Measurements from ENCODE around the gene PLCG2.

PLCG2 gene

DNA sequence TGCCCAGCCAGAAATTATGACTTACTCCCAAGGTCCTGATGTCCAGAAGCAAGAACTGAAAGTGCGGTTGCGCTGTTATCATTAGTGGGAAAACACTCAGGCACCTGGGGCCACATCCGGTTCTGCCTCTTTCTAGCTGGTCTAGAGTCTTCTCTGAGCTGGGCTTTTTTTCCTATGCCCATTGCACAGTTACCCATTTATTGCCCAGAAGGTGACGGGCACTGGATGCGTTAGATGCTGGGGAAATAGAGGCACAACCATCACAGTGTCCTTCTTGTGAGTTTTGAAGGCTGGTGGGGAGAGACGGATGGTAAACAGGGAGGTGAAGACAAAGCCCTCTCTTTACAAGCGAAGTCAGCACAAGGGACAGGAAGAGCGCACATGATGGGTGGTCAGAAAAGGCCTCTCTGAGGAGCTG lies 37.7 kb downstream of the PLCG2 start:
- DNase-seq (ENCODE audit: low read depth) = no peak

DNA sequence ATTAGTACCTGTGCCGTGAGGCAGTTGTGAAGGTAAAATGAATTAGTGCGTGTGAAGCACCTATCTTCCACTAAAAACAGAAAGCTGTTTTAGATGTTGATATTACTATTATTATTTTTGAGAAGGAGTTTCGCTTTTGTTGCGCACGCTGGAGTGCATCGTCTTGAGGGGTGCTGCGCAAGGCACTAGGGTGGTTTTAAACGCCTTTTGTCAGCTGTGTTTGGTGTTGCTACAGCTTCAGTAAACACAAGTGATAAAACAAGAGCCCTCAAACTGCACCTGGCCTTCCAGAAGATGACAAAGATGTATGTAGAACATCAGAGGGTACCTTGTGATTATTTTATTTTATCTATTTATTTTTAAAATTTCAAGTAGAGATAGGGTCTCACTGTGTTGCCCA lies 38.2 kb downstream of the PLCG2 start:
- DNase-seq (ENCODE audit: low read depth) = no peak

DNA sequence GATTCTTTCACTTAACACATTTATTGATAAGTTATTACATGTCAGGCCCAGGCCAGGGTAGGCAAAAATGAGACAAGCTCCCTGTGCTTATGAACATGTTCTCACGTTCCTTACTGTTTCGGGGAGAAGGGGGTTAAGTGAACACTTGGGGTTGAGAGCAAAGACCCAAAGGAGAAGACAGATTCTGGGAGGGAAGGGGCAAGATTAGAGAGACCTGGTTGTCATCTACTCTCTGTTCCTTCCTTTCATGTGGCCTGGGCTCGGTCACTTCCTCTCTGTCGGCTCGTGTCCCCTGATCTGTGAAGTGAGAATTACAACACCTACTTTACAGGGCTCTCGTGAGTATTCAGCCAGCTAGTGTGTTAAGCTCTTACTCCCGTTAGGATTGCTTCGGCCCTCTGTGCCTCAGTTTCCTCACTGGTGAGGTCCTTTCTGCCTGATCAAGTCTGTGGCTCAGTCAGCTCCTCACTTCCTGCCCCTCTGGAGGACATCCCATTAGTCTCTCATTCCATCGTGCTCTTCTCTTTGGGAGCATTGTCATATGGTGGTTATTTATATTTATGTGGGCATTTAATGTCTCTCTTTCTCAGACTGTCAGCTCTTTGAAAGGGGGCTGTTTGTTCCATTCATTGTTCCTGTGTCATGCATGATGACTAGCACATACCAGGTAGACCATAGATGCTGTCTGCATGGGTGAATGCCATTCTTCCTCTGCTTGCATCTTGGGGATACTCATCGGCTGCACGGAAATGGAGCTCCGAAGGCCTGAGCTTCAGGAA lies 38.9 kb downstream of the PLCG2 start:
- no peak for DNase-seq (ENCODE audit: low read depth)

DNA sequence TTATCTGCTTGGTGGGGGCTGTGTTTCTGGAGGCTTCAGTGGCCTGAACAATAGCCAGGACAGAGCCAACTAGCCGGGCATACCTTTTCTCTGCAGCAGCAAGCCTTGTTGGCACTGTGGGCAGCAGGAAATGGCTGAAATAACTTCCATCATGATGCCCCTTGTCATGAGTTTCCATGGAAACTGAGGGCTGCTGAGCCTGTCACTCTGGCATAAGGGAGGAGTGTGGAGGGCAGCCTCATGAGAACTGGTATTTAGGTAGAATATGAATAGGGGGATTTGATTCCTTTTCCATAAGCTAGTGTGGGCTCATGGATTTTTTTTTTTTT lies 39.4 kb downstream of the PLCG2 start:
- no peak for DNase-seq (ENCODE audit: low read depth)

DNA sequence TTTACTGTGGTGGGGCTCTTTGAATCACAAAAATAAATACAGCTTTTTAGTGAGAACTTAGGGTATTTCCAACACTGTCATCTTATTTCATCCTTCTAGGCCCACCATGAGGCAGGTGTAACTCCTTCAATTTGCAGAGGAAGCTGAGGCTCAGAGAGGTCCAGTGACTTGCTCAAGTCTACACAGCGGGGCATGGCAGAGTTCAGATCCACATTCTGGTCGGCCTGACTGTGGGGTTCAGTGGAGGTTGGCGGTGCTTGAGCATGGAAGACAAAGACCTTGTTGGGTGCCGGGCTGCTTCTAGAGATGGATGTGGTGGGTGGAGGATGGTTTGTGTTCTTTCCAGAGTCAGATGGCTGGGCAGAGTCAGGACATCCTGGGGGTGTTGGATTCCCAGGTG lies 39.8 kb downstream of the PLCG2 start:
- no peak for DNase-seq (ENCODE audit: low read depth)

DNA sequence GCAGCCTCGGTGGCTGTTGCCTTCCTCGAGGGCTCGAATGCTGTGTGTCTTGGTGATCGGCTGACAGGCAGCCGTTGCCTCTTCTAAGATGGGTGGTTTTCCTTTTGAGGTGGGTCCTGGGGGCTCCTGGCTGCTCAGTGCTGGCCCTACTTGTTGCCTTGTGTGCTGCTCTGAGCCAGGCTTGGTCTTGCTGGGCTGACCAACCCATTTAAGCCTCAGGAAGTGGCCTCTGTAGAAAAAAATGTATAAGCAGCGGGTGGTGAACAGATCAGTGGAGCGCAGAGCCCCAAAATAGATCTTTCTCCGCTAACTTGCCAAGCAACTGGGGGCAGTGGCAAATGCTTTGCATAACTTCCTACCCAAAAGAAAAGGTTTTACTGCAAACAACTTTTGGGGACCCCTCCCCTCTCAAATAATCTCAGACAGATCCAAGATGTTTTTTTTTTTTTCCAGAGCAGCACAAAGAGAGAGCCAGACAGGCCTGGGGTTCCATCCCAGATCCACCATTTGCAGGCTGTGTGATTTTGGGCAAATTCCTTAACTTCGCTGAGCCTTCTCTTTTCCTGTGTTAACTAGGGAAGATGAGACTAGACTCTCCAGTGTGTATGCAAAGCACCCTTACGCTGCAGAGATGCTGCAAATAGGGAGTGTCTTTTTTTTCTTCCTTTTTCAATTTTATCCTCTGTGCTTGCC lies 42.5 kb downstream of the PLCG2 start:
- DNase-seq (ENCODE audit: low read depth) = no peak

DNA sequence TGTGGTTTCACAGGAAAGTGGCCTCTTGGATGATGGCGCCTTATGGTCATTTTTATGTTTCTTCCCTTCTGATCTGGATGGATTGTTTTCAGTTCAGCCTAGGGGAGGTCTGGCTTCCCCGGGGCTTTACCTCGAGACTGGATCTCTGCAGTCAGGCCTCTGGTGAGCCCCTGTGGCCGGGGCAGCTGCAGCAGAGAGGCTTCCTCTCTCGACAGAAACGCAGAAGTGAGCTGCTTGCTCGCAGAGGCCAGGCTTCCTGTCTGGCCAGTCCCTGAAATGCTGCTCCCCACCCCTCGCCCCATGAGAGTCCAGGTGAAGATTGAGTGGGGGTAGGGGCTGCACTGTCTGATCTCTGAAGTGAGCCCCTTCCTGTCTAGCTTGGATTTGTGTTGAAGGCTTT lies 44.0 kb downstream of the PLCG2 start:
- no peak for DNase-seq (ENCODE audit: low read depth)

DNA sequence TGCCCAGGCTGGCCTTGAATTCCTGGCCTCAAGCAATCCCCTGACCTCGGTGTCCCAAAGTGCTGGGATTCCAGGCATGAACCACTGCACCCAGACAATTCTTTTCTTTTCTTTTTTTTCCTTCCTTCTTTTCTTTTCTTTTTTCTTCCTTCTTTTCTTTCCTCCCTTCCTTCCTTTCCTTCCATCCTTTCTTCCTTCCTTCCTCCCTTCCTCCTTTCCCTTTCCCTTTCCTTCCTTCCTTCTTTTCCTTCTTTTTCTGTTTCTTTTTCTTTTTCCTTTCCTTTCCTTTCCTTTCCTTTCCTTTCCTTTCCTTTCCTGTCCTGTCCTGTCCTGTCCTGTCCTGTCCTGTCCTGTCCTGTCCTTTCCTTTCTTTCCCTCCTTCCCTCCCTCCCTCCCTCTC lies 44.6 kb downstream of the PLCG2 start:
- no peak for DNase-seq (ENCODE audit: low read depth)

DNA sequence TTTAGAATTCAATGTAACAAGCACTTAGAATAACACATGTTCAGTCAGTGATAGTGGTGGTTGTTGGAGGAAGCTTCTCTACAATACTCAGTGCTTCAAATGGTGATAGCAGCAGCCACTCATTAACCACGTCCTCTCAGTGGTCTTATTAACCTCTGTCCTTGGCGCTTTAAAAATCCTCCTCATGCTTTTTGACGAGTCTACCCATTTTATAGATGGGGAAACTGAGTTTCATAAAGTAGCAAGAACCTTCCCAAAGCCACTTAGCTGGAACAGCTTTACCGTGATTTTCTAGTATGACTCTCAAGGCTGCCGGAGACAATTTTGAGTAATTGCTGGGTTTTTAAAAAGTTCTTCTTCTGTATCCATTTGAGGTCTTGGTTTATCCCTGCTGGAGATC lies 47.4 kb downstream of the PLCG2 start:
- no peak for DNase-seq (ENCODE audit: low read depth)

DNA sequence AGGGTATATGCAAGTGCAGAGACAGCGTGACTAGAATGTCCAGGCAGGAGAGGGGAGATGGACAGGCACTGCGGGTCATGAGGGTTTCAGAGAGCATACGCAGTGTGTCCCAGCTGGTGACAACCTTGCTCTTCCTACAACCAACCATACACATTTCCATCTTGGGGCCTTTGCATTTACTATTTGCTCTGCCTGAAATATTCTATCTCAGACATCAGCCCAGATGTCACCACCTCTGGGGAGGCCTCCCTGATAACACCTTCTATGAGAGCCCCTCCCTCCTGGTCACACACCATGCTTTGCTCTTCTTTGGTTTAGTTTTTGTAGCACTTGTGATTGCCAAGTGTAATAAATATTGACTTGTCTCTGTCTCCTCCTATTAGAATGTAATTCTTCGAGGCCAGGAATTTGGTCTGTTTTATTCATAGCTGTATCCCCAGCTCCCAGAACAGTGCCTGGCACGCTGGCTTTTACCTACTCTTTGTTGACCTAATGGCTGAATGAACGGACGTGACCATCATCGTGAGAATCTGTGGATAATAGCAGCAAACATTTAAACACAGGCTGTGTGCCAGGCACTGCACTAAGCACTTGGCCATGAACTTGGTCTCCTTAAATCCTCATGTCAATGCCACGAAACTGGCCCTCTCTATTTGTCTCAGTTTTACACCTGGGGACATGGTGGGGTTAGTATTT lies 51.9 kb downstream of the PLCG2 start:
- DNase-seq (ENCODE audit: low read depth) = no peak

DNA sequence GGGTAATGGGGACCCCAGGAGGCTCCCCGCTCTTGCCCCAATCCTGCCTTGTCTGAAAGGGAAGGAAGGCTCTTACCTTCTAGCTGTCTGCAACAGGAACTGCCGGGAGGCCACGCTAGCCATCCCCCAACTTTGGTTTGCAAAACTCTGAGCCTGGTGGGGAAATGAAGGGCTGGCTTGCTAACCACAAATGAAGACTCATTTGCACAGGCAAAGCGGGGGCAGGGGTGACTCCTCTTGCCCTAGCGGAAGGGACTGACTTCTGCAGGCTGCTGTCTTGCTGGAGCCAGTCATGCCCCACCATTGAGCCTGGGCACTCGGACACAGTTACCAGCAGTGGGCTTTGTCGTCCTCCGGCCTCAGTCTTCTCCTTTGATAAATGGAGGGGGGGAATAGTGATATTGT lies 52.6 kb downstream of the PLCG2 start:
- DNase-seq (ENCODE audit: low read depth) = peak; percentile 9

DNA sequence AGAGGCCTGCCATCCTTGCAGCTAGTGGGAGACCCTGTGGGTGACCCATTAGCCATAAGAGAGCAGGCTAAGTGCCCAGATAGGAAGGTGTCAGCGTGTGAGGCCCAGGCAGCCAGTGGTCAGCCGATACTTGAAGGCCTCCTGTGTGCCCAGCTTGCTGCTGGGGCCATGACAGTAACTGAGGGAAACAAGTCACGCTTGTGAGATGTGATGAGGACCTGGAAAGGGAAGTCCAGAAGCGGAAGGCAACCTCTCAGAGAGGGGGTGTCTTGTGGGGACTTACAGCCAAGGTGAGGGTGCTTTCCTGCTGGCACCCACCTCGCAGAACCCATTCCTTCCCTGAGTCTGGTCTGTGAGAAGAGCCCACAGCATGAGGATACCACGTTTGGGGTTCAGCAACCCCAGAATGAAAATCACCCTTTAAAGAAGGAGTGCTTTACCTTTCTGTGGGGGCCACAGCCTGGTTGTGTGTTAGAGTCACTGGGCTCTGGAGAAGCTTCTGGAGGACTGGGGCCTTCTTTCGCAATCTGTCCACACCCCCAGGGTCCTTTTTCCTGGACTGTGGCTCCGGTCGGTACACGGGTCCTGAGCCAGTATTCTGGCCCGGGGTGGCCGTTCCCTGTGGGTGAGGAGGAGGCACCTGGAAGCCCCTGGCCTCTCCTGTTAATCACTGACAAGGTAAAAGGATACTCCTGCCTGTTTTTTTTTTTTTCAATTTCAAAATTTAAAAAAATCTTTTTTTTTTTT lies 53.9 kb downstream of the PLCG2 start:
- no peak for DNase-seq (ENCODE audit: low read depth)

DNA sequence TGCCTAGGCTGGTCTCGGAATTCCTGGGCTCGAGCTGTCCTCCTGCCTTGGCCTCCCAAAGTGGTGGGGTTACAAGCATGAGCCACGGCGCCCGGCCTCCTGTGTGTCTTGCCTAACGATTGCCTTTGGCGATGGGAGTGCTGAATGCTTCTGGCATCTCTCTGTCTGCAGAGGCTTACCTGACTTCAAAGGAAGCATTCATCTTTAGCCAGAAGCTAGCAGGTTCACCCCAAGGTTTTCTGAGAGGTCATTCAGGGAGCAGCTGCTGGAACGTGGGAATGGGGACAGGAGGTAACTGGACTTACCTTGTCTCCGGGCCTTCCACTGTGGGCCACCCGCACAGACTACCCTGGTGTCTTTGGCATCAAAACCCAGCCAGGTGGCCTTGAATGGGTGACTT lies 54.7 kb downstream of the PLCG2 start:
- no peak for DNase-seq (ENCODE audit: low read depth)

DNA sequence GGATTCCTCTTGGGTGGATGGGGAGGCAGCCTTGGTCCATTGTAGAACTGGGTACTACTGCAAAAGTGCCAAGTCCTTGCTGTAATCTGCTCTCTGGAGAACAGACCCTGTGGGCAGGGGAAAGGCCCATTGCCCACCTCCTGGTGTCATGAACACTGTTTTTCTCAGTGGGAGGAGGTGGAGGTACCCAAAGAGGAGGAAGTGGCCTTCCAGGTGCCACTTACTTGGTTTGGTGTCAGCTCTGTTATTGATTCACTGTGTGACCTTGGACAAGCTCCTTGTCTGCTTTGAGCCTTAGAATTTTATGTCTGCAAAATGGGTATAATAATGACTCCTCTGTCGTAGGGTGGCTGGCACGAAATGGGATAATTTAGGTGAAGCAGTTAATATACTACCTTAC lies 55.8 kb downstream of the PLCG2 start:
- DNase-seq (ENCODE audit: low read depth) = no peak

DNA sequence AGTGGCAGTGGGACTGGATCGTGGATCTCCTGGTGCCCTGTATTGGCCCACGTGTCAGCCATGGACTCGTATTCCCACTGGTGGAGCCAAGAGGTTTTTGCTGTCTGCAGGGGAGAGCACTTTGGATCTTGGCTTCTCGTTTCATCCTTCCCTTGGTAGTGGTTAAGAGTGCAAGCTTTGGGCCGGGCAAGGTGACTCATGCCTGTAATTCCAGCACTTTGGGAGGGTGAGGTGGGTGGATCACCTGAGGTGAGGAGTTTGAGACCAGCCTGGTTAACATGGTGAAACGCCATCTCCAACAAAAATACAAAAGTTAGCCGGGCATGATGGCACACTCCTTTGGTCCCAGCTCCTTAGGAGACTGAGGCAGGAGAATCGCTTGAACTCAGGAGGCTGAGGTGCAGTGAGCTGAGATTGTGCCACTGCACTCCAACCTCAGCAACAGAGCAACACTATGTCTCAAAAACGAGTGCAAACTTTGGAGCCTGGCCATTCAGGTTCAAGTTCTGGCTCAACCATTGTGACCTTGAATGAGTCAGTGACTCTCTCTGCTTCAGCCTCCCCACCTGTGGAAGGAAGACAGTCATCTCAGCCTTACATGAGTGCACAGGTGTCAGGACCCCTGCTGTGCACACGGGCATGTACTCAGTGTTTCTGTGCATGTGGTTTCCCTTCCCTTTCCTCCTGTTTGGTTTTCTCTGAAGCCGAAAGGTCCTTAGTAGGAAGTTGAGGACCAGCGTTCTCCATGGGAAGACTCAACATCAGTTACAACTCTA lies 57.4 kb downstream of the PLCG2 start:
- no peak for DNase-seq (ENCODE audit: low read depth)

DNA sequence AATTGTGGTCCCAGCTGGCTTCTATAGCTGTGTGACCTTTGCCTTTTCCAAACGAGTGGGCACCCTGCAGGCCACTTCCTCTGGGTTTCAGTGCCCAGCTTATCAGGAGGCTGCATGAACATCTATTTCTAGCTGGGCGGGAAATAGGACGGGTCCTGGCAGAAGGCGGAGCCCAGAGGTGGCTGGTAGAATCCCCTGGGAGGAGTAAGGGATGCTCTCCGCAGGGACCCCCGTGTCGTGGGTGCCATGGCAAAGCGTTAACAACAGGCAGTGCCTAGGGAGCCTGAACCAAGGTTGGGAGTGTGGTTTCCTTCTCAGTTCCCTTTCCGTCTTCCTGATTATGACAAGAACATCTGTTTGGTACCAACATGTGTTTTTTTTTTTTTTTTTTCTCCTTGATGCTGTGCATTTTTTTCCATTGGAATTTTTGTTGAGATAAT lies 58.2 kb downstream of the PLCG2 start:
- DNase-seq (ENCODE audit: low read depth) = no peak

DNA sequence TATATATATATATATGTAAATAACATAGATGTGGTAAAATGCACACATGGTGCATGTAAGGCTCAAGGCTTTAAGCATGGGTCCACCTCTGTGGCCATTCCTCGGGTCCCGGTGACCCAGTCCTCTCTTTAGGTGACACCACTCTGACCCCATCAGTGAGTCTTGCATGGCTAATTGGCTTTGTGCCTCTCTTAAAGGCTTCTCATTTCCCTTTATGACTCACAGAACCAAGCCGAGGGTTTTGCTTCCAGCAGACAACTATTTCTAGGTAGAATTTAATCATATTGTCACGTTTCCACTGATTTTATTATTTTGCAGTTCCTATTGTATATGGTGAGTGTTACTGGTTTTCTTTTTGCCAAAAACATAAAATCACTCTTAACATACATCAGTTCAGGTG lies 59.7 kb downstream of the PLCG2 start:
- no peak for DNase-seq (ENCODE audit: low read depth)

DNA sequence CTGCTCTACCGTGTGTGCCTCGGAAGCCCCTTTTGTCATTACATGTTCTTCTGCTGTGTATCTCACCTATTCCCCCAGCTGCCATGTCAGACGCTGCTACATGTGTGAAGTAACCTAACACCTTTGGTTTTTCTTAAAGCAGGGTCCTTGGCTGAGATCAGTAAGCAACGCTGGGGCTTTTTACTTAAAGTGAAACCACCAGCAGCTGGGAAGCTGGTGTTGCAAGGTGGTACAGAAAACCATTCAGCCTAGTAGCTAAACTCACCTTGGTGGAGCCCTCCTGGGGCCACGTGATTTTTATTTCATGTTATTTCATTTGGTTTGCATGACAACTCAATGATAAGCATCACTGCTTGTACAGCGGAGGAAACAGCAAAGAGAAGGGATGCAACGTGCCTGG lies 62.6 kb downstream of the PLCG2 start:
- no peak for DNase-seq (ENCODE audit: low read depth)

DNA sequence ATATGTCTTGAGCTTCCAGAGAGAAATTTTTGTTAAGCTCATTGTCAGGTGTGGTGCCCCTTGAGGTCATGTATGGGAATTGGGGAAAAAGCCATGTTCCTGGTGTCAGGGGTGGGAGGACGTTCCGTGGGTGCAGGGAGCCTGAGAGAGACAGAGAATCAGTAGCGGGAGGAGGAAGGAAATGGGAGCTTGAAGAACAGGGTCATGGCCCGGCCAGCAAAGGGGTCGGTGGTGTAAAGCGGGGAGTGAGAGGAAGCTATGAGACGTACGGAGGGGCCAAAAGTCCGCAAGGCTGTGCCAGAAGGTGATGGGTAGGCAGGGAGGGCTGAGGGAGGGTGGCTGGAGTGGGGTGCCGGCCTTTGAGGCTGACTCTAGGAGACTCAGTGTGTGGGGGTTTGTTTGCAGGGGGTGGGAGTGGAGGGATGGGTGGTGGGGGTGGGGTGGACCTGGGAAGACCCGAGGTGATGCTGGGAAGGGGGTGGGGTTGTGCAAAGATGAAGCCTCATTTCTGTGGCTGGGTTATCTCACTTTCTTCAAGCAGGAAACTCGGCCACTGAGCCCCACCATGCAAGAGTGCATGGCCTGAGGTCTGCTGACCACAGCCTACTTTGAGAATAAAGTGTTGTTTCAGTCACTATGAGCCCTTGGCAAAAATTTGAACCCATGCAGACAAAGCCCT lies 63.6 kb downstream of the PLCG2 start:
- DNase-seq (ENCODE audit: low read depth) = no peak

DNA sequence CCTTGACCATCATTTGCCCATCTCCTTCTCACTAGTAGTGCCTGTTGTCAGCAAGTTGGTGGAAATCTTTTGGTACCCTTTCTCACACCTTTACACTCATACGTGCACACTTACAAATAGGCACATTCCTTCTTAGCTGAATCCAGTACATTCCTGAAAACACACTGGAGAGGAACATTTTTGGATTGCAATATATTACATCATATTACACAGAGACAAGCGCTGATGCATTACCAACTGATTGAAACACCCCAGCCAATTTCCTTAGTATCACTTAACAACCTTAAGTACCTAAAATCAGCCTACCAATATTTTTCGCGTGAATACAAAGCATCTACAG lies 64.1 kb downstream of the PLCG2 start:
- DNase-seq (ENCODE audit: low read depth) = no peak

DNA sequence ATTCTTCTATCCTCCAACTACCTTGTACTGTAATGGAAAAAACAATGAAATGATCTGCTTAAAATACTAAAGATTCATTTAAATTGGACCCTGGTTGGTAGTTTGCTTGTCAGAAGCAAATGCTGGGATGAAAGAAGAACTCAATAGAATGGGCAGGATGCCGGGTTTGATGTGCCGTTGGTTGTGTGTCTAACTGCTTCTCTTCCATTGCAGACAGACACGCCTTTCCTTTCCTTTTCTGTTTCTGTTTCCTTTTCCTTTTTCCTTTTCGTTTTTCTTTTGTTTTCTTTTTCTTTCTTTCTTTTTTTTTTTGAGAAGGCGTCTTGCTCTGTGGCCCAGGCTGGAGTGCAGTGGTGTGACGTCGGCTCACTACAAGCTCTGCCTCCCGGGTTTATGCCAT lies 64.6 kb downstream of the PLCG2 start:
- no peak for DNase-seq (ENCODE audit: low read depth)
